Fibroblast of lung (primary cell): ENCODE measurements around the gene RILPL2. TPM values are rescaled to one million over a fixed set of nuclear protein-coding genes. Genes with fewer than 3 reads are reported as not detected.

Experiments
- DNase-seq, 2 donors: peaks; one replicate each; pipeline versions ENCODE4 v3.0.0 to v3.0.0-alpha.2; 2010; ENCODE audit warnings: low read depth in 2 of 2
- H2AFZ ChIP-seq: 2 replicates; pipeline ENCODE4 v1.5.1; 2012; ENCODE audit warnings: low read length, control low read depth, inconsistent platforms
- H3K27ac ChIP-seq: 2 replicates; pipeline ENCODE4 v1.5.1; 2011; ENCODE audit warnings: low read length, control low read depth; ENCODE audit not compliant: insufficient read depth
- H3K27me3 ChIP-seq: 2 replicates; pipeline ENCODE4 v1.5.1; 2011; ENCODE audit warnings: mild to moderate bottlenecking, low read length; ENCODE audit not compliant: control insufficient read depth, insufficient read depth
- H3K36me3 ChIP-seq: 2 replicates; pipeline ENCODE4 v1.5.1; 2011; ENCODE audit warnings: low read length; ENCODE audit not compliant: control insufficient read depth, insufficient read depth
- H3K4me1 ChIP-seq: 2 replicates; pipeline ENCODE4 v1.5.1; 2011; ENCODE audit warnings: low read length; ENCODE audit not compliant: control insufficient read depth, insufficient read depth; ENCODE audit errors: extremely low read depth
- H3K4me2 ChIP-seq: 2 replicates; pipeline ENCODE4 v1.5.1; 2011; ENCODE audit warnings: low read length, control low read depth; ENCODE audit not compliant: insufficient read depth; ENCODE audit errors: extremely low read depth
- H3K4me3 ChIP-seq, 4 experiments: fragments of 200-600 bp in 1 of 4; sonication (generic) in 1 of 4; replicated peaks in 1 of 4; 2 replicates each; pipeline ENCODE4 v1.5.1; 2011 to 2016; ENCODE audit warnings: low read length in 4 of 4, low read depth in 3 of 4, mild to moderate bottlenecking in 3 of 4, control low read depth in 2 of 4, inconsistent platforms in 1 of 4, mixed read lengths in 1 of 4; ENCODE audit not compliant: insufficient read depth in 1 of 4; ENCODE audit errors: control extremely low read depth in 1 of 4
- H3K79me2 ChIP-seq: 2 replicates; pipeline ENCODE4 v1.5.1; 2012; ENCODE audit warnings: mild to moderate bottlenecking, low read length, inconsistent platforms; ENCODE audit not compliant: control insufficient read depth, insufficient read depth
- H3K9ac ChIP-seq: 2 replicates; pipeline ENCODE4 v1.5.1; 2011; ENCODE audit warnings: mild to moderate bottlenecking, low read length, control low read depth; ENCODE audit not compliant: insufficient read depth
- H3K9me3 ChIP-seq: 2 replicates; pipeline ENCODE4 v1.5.1; 2012; ENCODE audit warnings: low read depth, low read length; ENCODE audit not compliant: control insufficient read depth, insufficient read depth
- H4K20me1 ChIP-seq: 2 replicates; pipeline ENCODE4 v1.5.1; 2011; ENCODE audit warnings: low read length; ENCODE audit not compliant: control insufficient read depth, insufficient read depth; ENCODE audit errors: extremely low read depth
- CTCF ChIP-seq, 2 donors: IDR thresholded peaks in 1 of 2; conservative IDR thresholded peaks in 1 of 2; 1 replicate in 1 of 2; 2 replicates in 1 of 2; pipeline ENCODE4 v1.5.1; 2011 to 2012; ENCODE audit warnings: low read length in 2 of 2, control low read depth in 1 of 2, inconsistent platforms in 1 of 2, low read depth in 1 of 2, mild to moderate bottlenecking in 1 of 2
- EZH2 ChIP-seq: IDR thresholded peaks from 2 replicates; pipeline ENCODE4 v1.5.1; 2012; ENCODE audit warnings: low read length, control low read depth, mild to moderate bottlenecking; ENCODE audit errors: missing control alignments
- polyA plus RNA-seq, 2 donors: library from polyadenylated mRNA; depleted of rRNA in 1 of 2; stranded (reverse) in 1 of 2; unstranded in 1 of 2; fragments of >200 nt; gene quantifications; 2 replicates each; pipeline ENCODE4 v1.2.1, GENCODE V29; 2011 to 2012; ENCODE audit warnings: missing spikeins in 1 of 2
- total RNA-seq: library from RNA; depleted of rRNA; stranded (reverse); fragments of >200 nt; gene quantifications from 2 replicates; pipeline ENCODE4 v1.2.1, GENCODE V29; 2014

RILPL2 gene
- total and polyA plus RNA-seq, 2 donors (not counting 1 experiment from before 2014, with no cell fraction given) = 3.7 to 4.5 TPM

DNA sequence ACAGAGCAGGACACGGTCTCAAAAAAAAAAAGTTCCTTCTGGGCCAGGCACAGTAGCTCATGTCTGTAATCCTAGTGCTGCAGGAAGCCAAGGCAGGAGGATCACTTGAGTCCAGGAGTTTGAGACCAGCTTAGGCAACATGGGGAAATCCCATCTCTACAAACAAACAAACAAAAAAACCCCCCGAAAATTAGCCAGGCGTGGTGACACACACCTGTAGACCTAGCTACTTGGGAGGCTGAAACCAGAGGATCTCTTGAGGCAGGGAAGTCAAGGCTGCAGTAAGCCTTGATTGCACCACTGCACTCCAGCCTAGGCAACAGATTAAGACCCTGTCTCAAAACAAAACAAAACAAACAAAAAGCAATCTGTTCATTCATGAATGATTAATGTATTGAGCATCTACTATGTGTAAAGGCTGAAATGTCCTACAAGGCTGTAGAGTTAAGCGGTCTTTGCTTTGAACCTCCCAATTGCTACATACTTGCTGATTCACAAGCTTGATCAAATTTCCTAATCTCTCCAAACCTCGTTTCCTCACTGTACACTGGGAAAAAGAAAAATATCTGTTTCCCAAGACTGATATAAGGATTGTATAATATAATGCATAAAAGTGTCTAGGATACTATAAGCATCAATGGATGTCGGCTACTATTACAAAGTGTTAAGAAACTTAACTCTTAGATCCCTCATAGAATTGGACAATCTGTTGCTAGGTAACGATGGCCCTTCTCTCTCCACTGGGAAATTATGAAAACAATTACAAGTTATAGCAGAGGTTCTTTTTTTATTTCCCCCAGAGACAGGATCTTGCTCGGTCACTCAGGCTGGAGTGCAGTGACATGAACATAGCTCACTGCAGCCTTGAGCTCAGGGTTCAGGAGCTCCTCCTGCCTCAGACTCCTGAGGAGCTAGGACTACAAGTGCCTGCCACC lies 7.9 kb upstream of the RILPL2 start:
- Histone ChIP-seq H3K4me1 (no peaks in the 10 kb centered on the region), H3K4me3 (no peak overlapping the region), H3K36me3 (no peaks in the 10 kb centered on the region), H2AFZ (no peak overlapping the region), H4K20me1 (no peaks in the 10 kb centered on the region), H3K4me2 (no peak overlapping the region), H3K27me3 (no peaks in the 10 kb centered on the region), H3K9me3 (no peaks in the 10 kb centered on the region), H3K79me2 (no peaks in the 10 kb centered on the region), H3K9ac (no peak overlapping the region), H3K27ac (no peak overlapping the region)
- TF ChIP-seq CTCF (conservative IDR thresholded peaks at IDR 0.05 in 1 of 2, IDR thresholded peaks at IDR 0.05 in 1 of 2; ENCODE audit: low read depth in 1 of 2, low read length in 2 of 2) (no peak), EZH2 (no peak)
- peak; percentile 19 to 75 for DNase-seq

- H3K4me1 ChIP-seq = no peaks in the 10 kb centered on the region
- no peak for DNase-seq
- no peak overlapping the region for H3K4me2 ChIP-seq
- no peak overlapping the region for H2AFZ ChIP-seq
- no peak overlapping the region for H3K4me3 ChIP-seq
- no peak for TF ChIP-seq CTCF (conservative IDR thresholded peaks at IDR 0.05 in 1 of 2, IDR thresholded peaks at IDR 0.05 in 1 of 2; ENCODE audit: low read depth in 1 of 2, low read length in 2 of 2)
- TF ChIP-seq EZH2 = no peak
- no peaks in the 10 kb centered on the region for H3K36me3 ChIP-seq
- H3K9ac ChIP-seq = no peak overlapping the region
- H4K20me1 ChIP-seq = no peaks in the 10 kb centered on the region
- H3K27ac ChIP-seq = no peak overlapping the region
- H3K9me3 ChIP-seq = no peaks in the 10 kb centered on the region
- H3K27me3 ChIP-seq = no peaks in the 10 kb centered on the region
- H3K79me2 ChIP-seq = no peaks in the 10 kb centered on the region
Observed at GRCh38 chr12:123442774-123443173, 6.3 kb upstream of the RILPL2 start.

GRCh38 chr12:123441523-123442164 lies 5.2 kb upstream of the RILPL2 start:
- DNase-seq = no peak
- Histone ChIP-seq H4K20me1 (no peaks in the 10 kb centered on the region), H3K27me3 (no peaks in the 10 kb centered on the region), H3K79me2 (no peaks in the 10 kb centered on the region), H3K36me3 (no peaks in the 10 kb centered on the region), H3K4me3 (no peak overlapping the region), H3K9me3 (no peaks in the 10 kb centered on the region), H3K4me2 (no peak overlapping the region), H3K27ac (no peak overlapping the region), H3K9ac (no peak overlapping the region), H2AFZ (no peak overlapping the region), H3K4me1 (no peaks in the 10 kb centered on the region)
- TF ChIP-seq CTCF (conservative IDR thresholded peaks at IDR 0.05 in 1 of 2, IDR thresholded peaks at IDR 0.05 in 1 of 2; ENCODE audit: low read depth in 1 of 2, low read length in 2 of 2) = no peak
- TF ChIP-seq EZH2 = no peak
